Breast epithelium (tissue), 3 donors: Measurements from ENCODE around the gene COL4A2.

Experiments
- POLR2A ChIP-seq: fragments of 450-650 bp; IDR thresholded peaks from one replicate; pipeline ENCODE4 v1.6.1; 2016; ENCODE audit warnings: antibody characterized with exemption, mild to moderate bottlenecking, moderate library complexity
- POLR2AphosphoS5 ChIP-seq, 3 donors: sonication (generic); formaldehyde crosslinking; IDR thresholded peaks; one replicate each; pipeline ENCODE4 v1.6.1; 2017; ENCODE audit warnings: antibody characterized with exemption in 3 of 3
- TF ChIP-seq, protein P1 (sequence below), 3 donors: fragments of 450-650 bp; IDR thresholded peaks; one replicate each; pipeline ENCODE4 v1.5.1; 2016 to 2017; ENCODE audit warnings: antibody characterized with exemption in 3 of 3, mild to moderate bottlenecking in 3 of 3, moderate library complexity in 3 of 3

DNA sequence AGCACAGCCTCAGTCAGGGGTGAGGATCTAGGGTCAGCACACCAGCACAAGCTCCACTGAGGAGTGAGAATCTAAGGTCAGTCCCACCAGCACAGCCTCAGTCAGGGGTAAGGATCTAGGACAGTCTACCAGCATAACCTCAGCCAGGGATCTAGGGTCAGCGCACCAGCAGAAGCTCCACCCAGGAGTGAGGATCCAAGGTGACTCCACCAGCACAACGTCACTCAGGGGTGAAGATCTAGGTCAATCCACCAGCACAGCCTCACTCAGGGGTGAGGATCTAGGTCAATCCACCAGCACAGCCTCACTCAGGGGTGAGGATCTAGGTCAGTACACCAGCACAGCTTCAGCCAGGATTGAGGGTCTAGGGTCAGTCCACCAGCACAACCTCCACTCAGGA lies 189.9 kb downstream of the COL4A2 start:
- TF ChIP-seq, protein P1, sequence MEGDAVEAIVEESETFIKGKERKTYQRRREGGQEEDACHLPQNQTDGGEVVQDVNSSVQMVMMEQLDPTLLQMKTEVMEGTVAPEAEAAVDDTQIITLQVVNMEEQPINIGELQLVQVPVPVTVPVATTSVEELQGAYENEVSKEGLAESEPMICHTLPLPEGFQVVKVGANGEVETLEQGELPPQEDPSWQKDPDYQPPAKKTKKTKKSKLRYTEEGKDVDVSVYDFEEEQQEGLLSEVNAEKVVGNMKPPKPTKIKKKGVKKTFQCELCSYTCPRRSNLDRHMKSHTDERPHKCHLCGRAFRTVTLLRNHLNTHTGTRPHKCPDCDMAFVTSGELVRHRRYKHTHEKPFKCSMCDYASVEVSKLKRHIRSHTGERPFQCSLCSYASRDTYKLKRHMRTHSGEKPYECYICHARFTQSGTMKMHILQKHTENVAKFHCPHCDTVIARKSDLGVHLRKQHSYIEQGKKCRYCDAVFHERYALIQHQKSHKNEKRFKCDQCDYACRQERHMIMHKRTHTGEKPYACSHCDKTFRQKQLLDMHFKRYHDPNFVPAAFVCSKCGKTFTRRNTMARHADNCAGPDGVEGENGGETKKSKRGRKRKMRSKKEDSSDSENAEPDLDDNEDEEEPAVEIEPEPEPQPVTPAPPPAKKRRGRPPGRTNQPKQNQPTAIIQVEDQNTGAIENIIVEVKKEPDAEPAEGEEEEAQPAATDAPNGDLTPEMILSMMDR (IDR thresholded peaks at IDR 0.05), result no peak
- TF ChIP-seq POLR2AphosphoS5 (IDR thresholded peaks at IDR 0.05) (no peak), POLR2A (no peak)
